HG02610 (cell line): Measurements from ENCODE around the gene ZNG1B.
"Not testable (repeated sequence)": the region's sequence is repeated elsewhere in the genome, so short reads cannot be mapped to it uniquely, and the experiment has no call there.

Source experiments
- ATAC-seq: cut with Tn5 transposase; IDR thresholded peaks from one replicate; pipeline ENCODE4 v1.9.1; 2021; ENCODE audit warnings: mild to moderate bottlenecking, moderate library complexity; ENCODE audit not compliant: unreplicated experiment

ZNG1B gene

DNA sequence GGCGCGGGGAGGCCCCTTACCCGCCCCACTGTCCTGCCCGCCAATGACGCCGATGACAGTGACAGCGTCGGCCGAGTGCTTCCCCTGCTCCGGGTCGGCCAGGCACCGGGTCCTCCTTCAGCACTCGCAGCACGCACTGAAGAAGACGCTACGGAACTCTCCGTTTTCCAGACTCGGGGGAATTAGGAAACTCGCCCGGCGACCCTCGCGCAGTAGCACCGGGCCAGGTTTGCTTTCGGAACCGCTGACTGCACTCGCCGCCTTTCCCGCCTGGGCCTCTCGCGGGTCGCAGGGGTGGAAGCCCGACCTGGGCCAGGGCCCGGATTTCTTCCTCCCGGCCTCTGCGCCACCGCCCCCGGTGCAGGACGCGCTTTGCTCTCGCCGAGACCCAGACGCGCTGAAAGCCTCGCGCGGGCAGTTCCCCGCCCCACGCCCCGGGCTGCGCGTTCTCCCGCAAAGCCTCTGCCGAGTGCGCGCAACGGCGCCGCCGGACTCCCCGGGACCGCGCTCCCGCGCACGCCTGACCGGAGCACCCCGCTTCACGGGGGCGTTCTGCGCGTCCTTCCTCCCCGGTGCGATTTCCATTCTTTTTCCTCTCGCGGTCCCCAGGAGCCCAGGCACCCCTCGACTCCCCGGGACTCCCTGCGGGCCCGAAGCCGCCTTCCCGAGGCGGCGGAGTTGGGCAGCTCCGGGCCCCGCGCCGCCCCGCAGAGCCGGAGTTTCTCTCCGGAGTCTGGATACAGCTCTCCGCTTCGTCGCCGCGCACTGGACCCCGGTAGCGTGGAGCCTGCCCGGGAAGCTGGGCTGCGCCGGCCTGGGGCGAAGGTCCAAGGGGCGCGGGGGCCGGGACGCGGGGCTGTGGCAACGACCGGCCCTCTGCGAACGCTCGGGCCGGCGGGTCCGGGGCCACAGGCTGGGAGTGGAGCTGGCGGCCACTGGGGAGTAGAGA lies 65.9 kb downstream of the ZNG1B start:
- peak; percentile 75 for ATAC-seq

DNA sequence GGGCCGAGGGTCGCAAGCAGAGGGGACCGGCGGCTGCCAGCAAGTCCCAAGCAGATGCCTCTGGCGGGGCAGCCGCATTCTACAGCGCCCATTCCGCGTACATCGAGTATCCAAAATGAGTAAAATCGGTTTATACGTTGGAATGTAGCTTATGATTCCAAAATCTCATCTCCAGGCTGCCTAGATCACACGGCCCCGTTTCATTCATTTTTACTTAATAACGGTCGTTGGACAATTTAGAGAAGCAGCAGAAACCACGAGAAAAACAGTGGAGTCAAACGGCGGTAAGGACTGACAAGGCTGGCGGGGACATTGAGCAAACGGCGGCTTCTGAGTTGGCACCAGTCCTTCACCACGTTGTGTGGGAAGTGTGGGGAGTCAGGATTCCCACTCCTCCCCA lies 66.6 kb downstream of the ZNG1B start:
- ATAC-seq: not testable (repeated sequence)

DNA sequence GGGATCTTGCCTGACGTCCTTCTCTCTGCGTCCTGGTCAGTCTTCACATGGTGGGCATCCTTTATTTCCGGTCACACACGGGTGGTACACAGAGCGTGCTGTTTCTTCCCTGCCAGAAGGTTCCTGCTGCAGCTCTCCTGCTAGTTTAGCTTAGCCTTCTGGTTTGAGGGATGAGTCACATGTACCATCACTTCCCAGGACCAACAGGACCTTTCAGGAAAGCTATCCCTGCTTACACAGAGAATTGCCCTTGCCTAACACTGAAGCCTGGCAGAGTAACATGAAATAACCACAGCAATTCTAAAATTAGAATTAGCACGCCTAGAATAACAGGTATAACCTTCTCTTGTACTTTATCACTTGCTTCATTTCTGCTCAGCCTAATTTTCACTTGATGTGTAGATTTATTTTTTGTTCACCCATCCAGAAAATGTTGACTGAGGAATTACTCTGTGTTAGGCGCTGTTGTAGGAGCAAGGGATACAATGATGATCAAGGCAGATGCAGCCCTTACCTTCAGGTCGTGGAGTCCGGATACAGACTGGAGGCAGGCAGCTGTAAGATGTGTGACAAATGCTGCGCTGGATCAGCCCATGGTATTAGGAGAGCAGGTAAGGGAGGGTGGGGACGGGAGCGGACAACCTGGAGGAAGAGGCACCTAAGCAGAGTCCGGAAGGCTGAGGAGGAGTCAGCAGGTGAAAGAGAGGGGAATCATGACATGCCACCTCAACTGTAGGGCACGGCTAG lies 70.1 kb downstream of the ZNG1B start:
- ATAC-seq: not testable (repeated sequence)

DNA sequence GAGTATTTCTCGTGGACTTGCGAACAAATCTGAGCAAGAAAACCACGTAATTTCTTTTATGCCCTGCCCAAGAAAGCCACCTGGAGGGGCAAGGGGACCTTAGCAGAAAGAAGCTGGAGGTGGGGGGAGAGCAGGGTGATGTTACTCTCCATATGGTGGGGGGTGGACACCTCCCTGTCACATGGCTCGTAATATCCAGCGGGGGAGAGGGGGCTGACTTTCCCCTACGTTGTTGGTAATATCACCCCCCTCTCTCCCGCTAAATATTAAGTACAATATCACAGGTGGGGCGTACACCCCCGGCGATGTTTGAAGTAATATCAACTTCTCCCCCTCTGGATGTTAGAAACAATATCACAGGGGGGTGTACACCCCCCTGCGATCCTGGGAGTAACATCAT lies 70.7 kb downstream of the ZNG1B start:
- ATAC-seq: not testable (repeated sequence)

DNA sequence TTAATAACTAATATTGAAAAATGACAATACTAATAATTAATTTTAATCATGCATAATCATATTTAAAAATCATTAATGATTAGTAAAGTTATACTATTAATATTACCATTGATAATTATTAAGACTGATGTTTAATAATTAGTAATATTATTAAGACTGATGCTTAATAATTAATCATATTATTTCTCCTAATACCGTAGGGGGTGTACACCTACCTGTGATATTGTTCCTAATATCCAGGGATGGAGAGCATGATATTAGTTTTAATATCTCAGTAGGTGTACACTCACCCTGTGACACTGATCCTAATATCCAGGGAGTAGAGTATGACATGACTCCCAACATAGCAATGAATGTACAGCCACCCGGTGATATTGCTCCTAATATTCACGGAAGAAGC lies 73.4 kb downstream of the ZNG1B start:
- not testable (repeated sequence) for ATAC-seq

DNA sequence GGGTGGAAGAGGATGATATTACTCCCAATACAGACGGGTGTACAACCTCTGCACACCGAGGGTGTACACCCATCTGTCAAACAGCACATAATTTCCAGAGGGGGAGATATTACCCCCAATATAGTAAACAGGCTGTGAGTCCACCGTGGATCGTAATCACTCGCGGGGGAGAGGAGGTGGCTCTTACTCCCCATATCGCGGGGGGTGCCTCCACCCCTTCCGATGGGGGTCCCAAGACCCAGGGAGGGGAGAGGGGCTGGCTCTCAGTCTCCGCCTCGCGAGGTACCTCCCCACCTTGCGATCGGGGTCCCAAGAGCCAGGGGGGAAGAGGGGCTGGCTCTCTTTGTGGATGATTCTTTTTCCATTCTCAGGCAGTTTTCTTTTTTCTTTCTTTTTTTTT lies 74.4 kb downstream of the ZNG1B start:
- not testable (repeated sequence) for ATAC-seq

DNA sequence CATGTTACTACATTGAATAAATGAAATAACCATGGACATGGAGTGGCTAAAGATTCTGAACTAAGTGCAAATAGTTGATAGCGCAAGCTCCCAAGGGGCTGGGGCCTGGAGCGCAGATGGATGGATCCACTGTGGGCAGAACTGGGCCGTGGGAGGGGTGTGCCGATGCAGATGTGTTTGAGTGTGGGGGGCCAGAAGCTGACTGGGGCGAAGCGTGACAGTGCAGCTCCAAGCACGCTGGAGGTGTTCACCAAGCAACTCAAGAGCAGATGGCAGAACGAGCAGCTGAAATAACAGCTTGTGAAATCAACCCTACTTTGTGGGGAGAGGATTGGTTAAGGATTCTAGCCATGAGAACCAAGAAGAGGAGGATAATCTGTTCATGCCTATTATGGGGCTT lies 78.0 kb downstream of the ZNG1B start:
- not testable (repeated sequence) for ATAC-seq

DNA sequence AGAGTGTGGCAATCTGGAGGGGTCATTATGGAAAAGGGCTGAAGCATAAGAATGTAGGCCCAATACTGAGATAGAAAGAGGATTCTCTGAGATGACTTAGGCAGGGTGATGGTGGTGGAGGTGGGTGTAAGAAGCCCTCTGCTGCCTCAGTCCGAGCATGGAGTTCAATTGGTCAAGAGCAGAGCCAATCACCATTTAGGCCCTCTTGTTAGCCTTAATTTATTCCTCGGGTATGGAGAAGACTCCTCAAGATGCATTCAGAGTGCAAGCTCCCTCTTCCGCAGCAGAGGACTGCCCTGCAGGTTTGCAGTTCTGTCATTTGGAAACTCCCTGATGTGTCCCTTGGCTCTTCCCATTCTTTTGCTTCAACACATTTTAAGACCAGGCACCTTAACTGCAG lies 78.5 kb downstream of the ZNG1B start:
- ATAC-seq: not testable (repeated sequence)

DNA sequence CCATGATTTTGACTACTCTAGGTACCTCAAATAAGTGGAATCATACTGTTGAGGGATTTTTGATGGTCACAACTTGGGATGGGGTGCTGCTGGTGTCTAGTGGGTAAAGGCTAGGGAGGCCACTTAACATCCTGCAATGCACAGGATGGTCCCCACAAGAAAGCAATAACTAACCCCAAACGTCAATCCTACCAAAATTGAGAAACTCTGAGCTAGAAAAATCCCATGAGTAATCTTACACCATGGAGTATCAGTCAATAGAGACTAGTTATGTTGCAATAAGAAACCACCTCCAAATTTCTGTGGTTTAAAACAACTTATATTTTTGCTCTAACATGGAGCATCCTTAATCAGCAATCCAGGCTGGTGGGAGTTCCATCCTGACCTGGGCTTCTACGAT lies 79.5 kb downstream of the ZNG1B start:
- ATAC-seq: not testable (repeated sequence)

DNA sequence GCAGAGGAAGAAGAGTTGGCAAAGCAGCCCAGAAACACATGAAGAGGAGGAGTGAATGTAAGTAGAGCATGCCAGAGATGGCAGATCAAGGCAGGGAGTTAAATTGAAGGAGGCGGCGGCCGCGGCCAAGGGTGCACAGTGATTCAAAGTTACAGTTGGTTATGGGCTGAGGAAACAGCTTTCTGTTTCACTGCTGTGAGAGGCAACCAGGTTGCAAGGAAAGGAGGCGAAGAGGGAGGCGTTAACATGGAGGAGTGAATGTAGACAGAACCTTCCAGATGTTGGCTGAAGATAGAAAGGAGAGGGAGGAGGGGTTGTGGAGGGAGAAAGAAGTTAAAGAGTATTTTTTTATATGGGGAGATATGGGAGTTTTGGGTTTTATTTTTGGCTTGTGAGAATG lies 83.3 kb downstream of the ZNG1B start:
- not testable (repeated sequence) for ATAC-seq

DNA sequence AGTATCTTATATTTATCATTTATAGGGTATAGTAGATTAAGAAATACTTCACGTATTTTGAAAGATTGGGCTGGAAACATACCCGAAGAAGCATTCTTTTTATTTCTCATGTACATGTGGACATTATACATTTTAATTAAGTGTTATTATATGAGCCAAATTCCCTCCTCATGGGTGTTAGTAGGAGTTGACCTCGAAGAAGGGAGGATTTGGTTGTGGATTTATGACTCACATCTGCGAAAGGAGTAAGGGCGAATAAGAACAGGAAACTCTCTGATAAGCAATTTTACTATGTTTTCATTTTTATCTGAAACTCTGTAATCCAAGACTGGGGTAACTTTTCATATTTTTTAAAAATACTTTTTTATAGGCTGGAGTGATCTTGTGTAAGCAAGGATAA lies 84.0 kb downstream of the ZNG1B start:
- ATAC-seq: not testable (repeated sequence)

DNA sequence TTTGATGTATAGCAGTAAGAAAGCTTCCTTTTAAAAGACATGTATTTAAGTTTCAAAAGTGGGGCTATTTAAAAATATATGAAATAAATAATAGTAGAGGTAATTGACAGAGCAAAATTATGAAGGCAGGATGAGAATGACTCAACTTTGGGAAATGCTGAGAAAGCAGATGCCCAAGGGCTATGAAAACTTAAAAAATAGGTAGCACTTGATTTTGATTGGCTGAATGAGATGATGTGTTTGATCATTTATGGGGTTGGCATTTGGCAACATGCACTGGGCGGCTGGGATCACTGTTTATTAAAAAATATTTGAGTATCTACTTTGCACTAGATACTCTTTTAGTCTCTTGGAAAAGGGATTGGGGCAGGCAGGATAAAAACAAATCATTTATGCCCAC lies 87.5 kb downstream of the ZNG1B start:
- ATAC-seq: not testable (repeated sequence)

DNA sequence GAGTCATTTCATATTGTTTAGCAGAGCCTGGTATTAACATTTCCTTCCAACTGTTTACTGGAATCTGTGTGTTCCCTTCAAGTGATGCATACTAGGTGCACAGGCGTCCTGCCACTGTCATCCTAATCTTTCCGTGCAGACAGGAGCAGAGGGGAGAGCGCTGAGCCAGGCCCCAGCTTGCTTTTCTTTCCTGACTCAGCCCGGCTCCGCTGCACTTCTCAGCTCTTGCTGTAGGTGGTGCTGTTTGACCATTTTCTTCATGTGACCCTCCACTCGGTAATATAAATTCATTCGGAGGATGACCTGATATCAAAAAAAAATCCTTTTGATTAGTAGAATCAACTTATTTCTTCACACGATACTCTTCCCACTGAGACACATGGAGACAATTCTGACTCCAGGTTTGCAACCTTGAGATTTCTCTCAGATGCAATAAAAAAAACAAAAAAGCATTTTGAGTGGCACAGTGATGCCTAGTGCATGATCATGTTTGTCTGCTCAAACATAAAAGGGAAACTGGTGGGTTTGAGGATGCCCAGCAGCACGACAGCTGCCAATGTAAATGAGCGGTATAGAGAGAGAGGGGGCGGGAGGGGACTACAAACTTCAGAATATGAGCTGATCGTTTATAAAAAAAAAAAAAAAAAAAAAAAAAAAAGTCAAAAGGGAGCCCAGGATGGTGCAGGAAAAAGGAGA lies 90.0 kb downstream of the ZNG1B start:
- ATAC-seq: peak; percentile 77

DNA sequence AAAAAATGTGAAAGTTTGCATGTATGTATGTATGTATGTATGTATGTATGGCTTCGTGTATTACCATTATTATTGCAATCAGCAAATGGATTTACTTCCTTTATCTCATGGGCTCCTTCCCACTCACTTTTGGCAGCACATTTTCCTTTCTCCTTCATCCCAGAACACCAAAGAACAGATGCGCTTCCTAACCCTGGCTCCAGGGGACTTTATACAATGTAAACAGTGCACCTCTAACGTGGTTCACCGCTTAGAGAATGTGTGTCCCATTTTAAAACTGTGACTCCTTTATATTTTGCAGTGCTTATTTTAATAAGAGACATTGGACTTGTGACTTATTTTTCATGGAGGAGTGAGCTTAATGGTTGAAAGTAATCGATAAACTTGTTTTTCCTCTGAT lies 90.6 kb downstream of the ZNG1B start:
- not testable (repeated sequence) for ATAC-seq

DNA sequence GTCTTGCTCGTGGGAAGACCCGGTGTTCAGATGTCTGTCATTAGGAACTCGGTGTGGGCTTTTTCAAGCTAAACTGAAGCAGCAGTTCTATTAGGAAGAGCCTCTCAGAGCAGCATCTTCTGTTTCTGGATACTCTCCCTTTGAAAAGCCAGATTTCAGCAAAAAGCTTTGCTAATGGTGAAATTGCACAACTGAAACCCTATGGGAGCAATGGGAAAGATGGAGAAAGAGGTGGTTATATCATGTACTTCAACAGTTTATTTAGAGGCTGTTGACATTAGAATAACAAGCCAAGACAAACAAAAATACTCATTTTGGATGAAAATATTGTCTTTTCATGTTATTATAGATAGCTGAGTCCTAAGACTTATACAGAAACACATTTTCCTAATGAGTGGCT lies 91.4 kb downstream of the ZNG1B start:
- ATAC-seq: not testable (repeated sequence)

DNA sequence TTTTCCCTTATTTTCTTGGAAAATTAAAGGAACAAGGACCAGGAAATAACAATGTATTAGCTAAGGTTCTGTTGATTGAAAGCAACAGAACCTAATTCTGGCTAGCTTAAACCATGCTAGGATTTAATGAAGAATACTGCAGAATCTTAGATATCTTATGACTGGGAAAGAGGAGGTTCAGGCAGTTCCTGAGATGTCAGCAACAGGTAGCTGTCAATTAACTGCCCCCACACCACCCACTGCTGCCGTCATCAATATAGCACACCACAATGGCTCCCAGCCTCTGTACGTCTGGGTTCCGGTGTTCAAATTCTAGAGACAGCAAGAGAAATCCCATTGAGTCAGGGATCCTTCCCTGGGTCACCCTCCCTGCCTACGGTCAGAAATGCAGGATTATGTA lies 95.5 kb downstream of the ZNG1B start:
- not testable (repeated sequence) for ATAC-seq

DNA sequence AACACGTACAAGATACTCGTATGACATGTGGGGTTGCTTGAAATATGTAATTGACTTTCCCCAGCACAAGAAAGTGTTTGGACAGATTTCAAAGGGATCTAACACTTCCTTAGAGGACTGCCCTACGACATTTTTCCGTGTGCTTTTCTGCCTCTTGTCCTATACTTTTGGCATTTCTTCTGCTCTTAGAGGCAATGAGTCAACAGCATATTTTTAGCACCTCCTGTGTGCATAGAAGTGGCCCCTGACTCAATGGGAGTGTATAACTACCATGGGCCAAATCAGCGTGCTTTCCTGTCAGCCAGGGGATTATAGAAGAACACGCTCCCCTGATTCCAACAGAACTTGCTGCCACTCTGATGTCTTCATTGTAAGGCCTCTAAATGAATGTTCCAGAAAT lies 99.1 kb downstream of the ZNG1B start:
- ATAC-seq: not testable (repeated sequence)

DNA sequence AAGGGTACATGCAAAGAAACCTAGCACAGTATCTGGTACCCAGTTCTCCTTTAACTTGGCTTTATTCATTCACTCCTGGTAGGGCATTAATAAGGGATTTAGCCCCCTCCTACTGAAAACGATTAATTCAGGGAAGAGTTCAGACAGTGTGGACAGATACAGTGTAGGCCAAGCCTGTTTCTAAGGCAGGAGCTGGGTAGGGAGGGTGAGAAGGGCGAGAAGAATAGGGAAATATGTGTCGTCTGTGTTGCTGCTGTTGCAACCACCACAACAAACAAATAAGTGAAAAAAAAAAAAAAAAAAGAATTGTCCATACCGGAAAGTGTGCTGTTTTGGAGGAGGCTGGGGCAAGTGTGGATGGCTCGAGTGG lies 103.3 kb downstream of the ZNG1B start:
- not testable (repeated sequence) for ATAC-seq

DNA sequence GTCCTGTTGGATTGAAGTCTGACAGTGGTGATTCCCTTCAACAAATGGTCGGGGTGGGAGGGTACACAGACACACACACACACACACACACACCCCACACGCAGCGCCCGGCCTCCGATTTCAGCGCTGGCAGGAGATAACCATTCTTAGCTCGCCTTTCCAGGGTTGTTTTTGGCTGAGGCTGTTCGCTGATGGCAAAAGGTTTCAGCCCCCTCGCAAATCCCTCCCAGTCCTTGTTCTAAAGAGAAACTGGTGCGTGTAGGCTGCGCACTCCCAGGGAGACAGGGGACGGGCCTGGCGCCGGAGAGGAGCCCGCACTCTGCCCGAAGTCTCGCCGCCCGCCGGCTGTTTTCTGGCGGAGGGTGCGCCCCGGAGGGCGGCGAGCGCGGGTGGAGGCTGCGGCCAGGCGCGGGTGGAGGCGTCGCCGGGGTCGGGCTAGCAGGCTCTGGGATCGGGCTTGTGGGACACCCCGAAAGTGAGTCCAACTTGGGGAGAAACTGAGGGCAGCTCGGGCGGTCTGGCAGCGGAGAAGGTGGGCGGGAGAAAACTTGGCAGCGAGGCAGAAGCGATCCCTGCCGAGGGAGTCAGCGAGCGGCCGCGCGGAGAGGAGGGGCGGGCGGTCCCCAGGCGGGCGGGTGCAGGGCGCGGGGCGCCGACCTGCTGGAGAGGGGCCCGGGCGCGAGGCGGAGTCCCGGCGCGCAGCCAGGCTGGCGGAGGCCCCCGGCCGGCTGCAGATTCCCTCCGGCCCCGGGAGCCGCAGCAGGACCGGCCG lies 103.9 kb downstream of the ZNG1B start:
- ATAC-seq: not testable (repeated sequence)

DNA sequence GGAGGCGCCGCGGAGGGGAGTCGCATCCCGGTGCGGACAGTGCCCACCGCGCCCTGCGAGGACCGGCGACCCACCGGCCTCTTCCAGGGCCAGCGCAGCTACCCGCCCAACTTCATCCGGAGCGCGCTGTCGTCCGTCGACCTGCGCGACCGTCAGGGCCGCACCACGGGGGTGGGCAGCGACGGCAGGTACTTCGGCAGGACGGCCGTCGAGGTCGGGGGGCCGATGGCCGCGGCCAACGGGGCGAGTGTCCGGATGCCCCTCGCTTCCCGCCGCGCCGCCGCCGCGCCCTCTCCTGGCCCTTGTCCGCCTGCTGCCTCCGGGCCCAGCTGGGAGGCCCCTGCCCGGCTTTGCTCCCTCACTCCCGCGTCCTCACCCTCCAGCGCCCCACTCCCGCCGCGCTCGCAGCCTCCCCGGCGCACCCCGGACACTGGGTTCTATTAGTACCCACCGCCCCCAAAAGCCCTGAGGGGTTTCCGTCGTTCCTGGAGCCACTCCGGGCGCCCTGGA lies 104.5 kb downstream of the ZNG1B start:
- not testable (repeated sequence) for ATAC-seq
